ENCODE data around the gene NWD2. TPM values are rescaled to one million over a fixed set of nuclear protein-coding genes. Genes with fewer than 3 reads are reported as not detected.

The NWD2 gene
- total RNA-seq, 2 experiments from 2014 or later = not detected

DNA sequence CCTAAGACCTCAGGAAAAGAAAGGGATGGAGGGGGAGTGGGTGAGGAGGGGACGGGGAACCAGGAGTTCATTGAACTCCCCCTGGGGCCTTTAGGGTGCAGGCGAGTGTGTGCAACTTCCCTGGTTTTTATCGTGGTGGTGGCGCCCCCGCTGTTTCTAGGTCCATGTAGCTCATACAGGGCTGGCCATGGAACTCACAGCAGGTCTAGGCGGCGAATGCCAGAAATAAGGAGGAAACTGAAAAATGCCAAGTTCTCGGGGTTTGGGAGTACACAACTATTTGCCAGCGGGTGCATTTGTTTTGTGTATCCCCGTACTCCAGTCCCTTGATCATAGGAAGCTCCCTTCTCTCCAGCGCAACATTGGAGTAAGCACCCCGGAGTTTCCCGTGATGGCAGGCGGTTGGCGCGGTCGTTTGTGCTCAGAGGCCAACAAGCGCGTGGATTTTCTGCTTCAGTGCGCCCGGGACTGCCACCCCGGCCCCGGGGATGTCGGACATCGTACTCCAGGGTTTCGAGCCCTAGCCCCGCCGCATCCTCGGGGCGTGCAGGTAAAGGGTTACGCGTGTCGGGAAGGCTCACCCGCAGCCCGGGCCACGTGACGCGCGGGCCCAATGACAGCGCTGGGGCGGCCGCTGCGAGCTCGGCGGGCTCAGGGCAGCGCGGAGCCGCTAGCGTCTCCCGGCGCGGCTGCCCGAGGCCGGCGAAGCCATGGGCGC is 208.9 kb downstream of the NWD2 start:
- H3K9me3 ChIP-seq (ENCODE audit: control insufficient read depth in 1 of 2, insufficient read depth in 1 of 2, low read length in 2 of 2) = no peaks in the 10 kb centered on the region
- peaks cover 23 to 54% of the 10 kb centered on the region in 2 experiments for H3K27me3 ChIP-seq (ENCODE audit: control insufficient read depth in 1 of 2, insufficient read depth in 2 of 2, low read length in 2 of 2)
- intact Hi-C loops (cut with DNase I, micrococcal nuclease) = loop anchor here (1.0 to 10.0 kb wide), 6 partner anchors 113 to 581 kb away; no protein-coding TSS in a partner anchor

DNA sequence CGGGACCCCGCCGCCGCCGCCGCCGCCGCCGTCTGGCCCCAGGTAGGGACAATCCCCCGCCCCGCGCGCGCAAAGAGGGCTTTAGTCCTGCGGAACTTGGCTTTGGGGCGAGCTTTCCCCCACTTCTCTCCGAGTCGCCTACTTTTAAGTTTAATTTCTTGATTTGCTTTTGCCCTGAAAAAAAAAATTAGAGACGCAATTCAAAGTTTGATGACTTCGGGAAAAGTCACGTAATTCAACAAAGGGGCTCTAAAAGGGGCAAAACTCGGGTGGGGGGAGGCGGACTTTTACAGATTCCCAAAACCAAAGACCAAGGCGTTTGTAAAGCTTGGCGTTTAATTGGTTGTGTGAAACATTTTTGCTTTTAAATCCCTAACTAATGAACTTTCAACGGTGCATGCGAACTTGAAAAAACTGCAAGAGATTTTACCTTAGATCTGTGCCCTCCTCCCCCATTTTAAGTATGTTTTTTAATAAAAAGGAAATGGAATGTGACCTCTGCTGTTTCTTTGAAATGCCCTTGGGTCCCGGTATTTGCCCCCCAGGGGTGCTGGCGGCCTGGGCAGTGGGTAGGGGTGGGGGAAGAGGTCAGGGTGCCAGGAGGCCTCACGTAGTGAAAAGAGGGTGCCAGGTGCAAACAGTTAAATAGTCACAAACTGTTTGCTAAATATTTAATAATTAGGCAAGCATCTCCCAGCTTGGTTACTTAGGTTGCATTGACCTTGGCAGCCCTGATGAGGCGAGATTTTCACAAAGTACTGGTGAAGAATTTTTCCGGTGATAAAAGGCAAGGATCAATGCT is 209.7 kb downstream of the NWD2 start:
- POLR2A ChIA-PET = interaction anchor here (1.4 kb wide), 1 partner anchor 11 kb away, joined by 4 read pairs; no protein-coding TSS in a partner anchor
- H3K4me3 ChIP-seq (ENCODE audit: low read length) = peak overlapping the region; percentile 37
- DNase-seq (no peak), ATAC-seq (ENCODE audit: poor library complexity) (no peak)
- no peaks in the 10 kb centered on the region for H3K36me3 ChIP-seq (ENCODE audit: insufficient read depth, low read length)
- H3K9me3 ChIP-seq (ENCODE audit: control insufficient read depth in 1 of 2, insufficient read depth in 1 of 2, low read length in 2 of 2) = no peaks in the 10 kb centered on the region
- peaks cover 23 to 57% of the 10 kb centered on the region in 2 experiments for H3K27me3 ChIP-seq (ENCODE audit: control insufficient read depth in 1 of 2, insufficient read depth in 2 of 2, low read length in 2 of 2)
- intact Hi-C loops (cut with DNase I, micrococcal nuclease) = loop anchor here (1.0 to 10.0 kb wide), 6 partner anchors 112 to 581 kb away; no protein-coding TSS in a partner anchor
- H3K4me1 ChIP-seq (ENCODE audit: insufficient read depth, low read length) = peaks cover 16% of the 10 kb centered on the region
- Mint-ChIP-seq H3K4me1 (ENCODE audit: low read depth) (peaks cover 16% of the 10 kb centered on the region), H3K4me3 (peak overlapping the region; percentile 76), H3K9me3 (no peaks in the 10 kb centered on the region), H3K36me3 (ENCODE audit: low read depth) (no peaks in the 10 kb centered on the region), H3K27me3 (peaks cover 72% of the 10 kb centered on the region), H3K27ac (no peak overlapping the region)
- no peak overlapping the region for H3K27ac ChIP-seq (ENCODE audit: low read depth in 1 of 2, low read length in 2 of 2)
- TF ChIP-seq, protein P1, sequence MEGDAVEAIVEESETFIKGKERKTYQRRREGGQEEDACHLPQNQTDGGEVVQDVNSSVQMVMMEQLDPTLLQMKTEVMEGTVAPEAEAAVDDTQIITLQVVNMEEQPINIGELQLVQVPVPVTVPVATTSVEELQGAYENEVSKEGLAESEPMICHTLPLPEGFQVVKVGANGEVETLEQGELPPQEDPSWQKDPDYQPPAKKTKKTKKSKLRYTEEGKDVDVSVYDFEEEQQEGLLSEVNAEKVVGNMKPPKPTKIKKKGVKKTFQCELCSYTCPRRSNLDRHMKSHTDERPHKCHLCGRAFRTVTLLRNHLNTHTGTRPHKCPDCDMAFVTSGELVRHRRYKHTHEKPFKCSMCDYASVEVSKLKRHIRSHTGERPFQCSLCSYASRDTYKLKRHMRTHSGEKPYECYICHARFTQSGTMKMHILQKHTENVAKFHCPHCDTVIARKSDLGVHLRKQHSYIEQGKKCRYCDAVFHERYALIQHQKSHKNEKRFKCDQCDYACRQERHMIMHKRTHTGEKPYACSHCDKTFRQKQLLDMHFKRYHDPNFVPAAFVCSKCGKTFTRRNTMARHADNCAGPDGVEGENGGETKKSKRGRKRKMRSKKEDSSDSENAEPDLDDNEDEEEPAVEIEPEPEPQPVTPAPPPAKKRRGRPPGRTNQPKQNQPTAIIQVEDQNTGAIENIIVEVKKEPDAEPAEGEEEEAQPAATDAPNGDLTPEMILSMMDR (IDR thresholded peaks at IDR 0.05) = no peak
- CTCF ChIA-PET = interaction anchor here (1.5 kb wide), 1 partner anchor 113 kb away, joined by 4 read pairs; no protein-coding TSS in a partner anchor

More for the DNA sequence above, 208.9 kb downstream of the NWD2 start:
- no peaks in the 10 kb centered on the region for H3K36me3 Mint-ChIP-seq (ENCODE audit: low read depth)
- H3K27me3 Mint-ChIP-seq = peaks cover 68% of the 10 kb centered on the region
- H3K27ac Mint-ChIP-seq = no peak overlapping the region
- H3K4me1 Mint-ChIP-seq (ENCODE audit: low read depth) = peaks cover 16% of the 10 kb centered on the region
- Histone ChIP-seq H3K4me1 (ENCODE audit: insufficient read depth, low read length) (peaks cover 16% of the 10 kb centered on the region), H3K36me3 (ENCODE audit: insufficient read depth, low read length) (no peaks in the 10 kb centered on the region), H3K27ac (ENCODE audit: low read depth in 1 of 2, low read length in 2 of 2) (no peak overlapping the region), H3K4me3 (ENCODE audit: low read length) (peak overlapping the region; percentile 60)
- DNase-seq (peak; percentile 12 to 63 (median 32)), ATAC-seq (ENCODE audit: poor library complexity) (peak; percentile 89)
- TF ChIP-seq, protein P1 (IDR thresholded peaks at IDR 0.05) = peak; percentile 31
- ChIA-PET POLR2A (interaction anchor here (0.8 to 1.4 kb wide), 2 partner anchors 12 to 114 kb away, joined by 3 to 4 read pairs; no protein-coding TSS in a partner anchor), CTCF (interaction anchor here (1.5 kb wide), 1 partner anchor 114 kb away, joined by 4 read pairs; no protein-coding TSS in a partner anchor)
- peak overlapping the region; percentile 83 for H3K4me3 Mint-ChIP-seq
- H3K9me3 Mint-ChIP-seq = no peaks in the 10 kb centered on the region

DNA sequence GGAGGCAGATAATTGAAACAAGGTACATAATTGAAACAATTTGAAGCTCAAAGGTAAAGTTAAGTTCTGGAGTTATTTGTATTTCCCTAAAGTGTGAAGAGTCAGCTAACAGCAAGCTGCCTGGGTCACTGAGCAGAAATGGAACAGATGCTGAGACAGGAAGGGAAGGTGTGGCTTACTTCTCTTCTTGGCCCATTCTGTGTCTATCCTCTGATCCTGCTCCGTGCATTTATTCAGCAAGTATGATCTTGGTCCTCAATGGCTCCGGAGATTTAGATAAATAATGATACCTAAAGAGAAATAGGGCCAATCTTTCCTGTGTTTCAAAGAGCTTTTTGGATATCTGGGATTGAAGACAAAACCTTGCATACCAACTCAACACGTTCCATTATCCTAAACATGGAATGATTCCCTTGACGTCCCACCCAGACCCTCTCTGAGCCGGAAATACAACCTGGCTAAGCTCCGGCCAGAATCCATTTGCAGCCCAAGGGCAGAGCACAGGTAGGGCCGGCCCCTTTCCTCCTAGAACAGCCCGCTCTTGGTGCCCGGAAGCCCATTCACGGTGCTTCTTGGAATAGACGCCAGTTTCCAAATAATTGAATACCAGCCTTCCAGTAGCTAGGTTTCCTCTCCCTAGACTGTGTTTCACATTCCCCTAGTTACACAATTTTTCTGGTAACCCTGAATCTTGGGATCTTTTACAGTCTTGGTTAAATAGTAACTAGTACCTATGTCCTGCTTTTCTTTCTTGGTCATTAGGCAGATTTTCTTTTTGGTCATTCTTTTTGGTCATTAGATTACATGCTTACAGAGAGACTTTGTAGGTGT is 211.0 kb downstream of the NWD2 start:
- ChIA-PET POLR2A (no interaction called here), CTCF (no interaction called here)
- Histone ChIP-seq H3K4me1 (ENCODE audit: insufficient read depth, low read length) (peaks cover 16% of the 10 kb centered on the region), H3K36me3 (ENCODE audit: insufficient read depth, low read length) (no peaks in the 10 kb centered on the region), H3K4me3 (ENCODE audit: low read length) (no peak overlapping the region), H3K9me3 (ENCODE audit: control insufficient read depth in 1 of 2, insufficient read depth in 1 of 2, low read length in 2 of 2) (no peaks in the 10 kb centered on the region), H3K27ac (ENCODE audit: low read depth in 1 of 2, low read length in 2 of 2) (no peak overlapping the region), H3K27me3 (ENCODE audit: control insufficient read depth in 1 of 2, insufficient read depth in 2 of 2, low read length in 2 of 2) (peaks cover 23 to 57% of the 10 kb centered on the region in 2 experiments)
- ATAC-seq (ENCODE audit: poor library complexity) (no peak), DNase-seq (no peak)
- intact Hi-C loops (cut with DNase I, micrococcal nuclease) = loop anchor here in 1 of 2 experiments (10.0 kb wide), 2 partner anchors 339 to 579 kb away; no protein-coding TSS in a partner anchor
- Mint-ChIP-seq H3K27ac (no peak overlapping the region), H3K4me3 (no peak overlapping the region), H3K9me3 (no peaks in the 10 kb centered on the region), H3K36me3 (ENCODE audit: low read depth) (no peaks in the 10 kb centered on the region), H3K27me3 (peaks cover 66% of the 10 kb centered on the region), H3K4me1 (ENCODE audit: low read depth) (peaks cover 16% of the 10 kb centered on the region)
- TF ChIP-seq, protein P1 (IDR thresholded peaks at IDR 0.05) = no peak

Data from CD4-positive, alpha-beta T cell (primary cell).